Measurements from ENCODE around the gene TLR9. TPM values are rescaled to one million over a fixed set of nuclear protein-coding genes. Genes with fewer than 3 reads are reported as not detected.

Gene TLR9
- total and polyA plus RNA-seq, 12 donors, result under 0.01 to 0.61 (median 0.20) TPM; not detected in 5

- intact Hi-C loops (cut with DNase I), result no loop called here
- peaks cover 0 to 39% of the 10 kb centered on the region in 2 donors for H3K36me3 ChIP-seq (replicated peaks in 1 of 2)
- H3K27me3 ChIP-seq, result no peaks in the 10 kb centered on the region
- no peaks in the 10 kb centered on the region for H3K9me3 ChIP-seq (replicated peaks in 1 of 3)
- peaks cover 6 to 7% of the 10 kb centered on the region in 2 donors for H3K4me1 ChIP-seq (replicated peaks in 1 of 2)
- H3K4me3 ChIP-seq, result no peak overlapping the region
- DNase-seq, result peak in 5 of 7 donors; percentile 24 to 76 (median 56)
- no peak for TF ChIP-seq POLR2A (IDR thresholded peaks at IDR 0.05)
- TF ChIP-seq, protein P1, sequence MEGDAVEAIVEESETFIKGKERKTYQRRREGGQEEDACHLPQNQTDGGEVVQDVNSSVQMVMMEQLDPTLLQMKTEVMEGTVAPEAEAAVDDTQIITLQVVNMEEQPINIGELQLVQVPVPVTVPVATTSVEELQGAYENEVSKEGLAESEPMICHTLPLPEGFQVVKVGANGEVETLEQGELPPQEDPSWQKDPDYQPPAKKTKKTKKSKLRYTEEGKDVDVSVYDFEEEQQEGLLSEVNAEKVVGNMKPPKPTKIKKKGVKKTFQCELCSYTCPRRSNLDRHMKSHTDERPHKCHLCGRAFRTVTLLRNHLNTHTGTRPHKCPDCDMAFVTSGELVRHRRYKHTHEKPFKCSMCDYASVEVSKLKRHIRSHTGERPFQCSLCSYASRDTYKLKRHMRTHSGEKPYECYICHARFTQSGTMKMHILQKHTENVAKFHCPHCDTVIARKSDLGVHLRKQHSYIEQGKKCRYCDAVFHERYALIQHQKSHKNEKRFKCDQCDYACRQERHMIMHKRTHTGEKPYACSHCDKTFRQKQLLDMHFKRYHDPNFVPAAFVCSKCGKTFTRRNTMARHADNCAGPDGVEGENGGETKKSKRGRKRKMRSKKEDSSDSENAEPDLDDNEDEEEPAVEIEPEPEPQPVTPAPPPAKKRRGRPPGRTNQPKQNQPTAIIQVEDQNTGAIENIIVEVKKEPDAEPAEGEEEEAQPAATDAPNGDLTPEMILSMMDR (IDR thresholded peaks at IDR 0.05), result no peak
- peak overlapping the region in 1 of 5 donors; percentile 7 for H3K27ac ChIP-seq
- 73 to 84% (median 79%) methylated on average over 7 to 10 of the region's 10 CpGs for WGBS, 4 donors
These were observed 23.5 kb upstream of the TLR9 start for GRCh38 chr3:52248816-52249547.

DNA sequence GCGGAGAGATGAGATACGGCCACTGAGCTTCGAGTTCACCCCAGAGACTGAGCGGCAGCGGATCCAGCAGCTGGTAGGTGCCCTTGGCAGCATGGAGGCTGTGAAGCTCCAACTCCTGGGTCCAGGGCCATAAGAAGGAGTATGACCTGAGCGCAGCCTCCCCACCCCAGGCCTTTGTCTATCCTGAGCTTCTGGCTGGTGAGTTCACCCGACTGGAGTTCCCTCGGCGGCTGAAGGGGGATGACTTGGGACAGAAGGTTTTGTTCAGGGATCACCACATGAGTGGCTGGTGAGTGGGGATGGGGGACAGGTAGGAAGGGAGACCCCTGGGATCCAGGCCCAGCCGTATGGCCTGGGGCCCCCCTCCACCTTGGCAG, 22.7 kb upstream of the TLR9 start:
- Histone ChIP-seq H3K27me3 (no peaks in the 10 kb centered on the region), H3K36me3 (replicated peaks in 1 of 2) (peaks cover 0 to 31% of the 10 kb centered on the region in 2 donors), H3K4me1 (replicated peaks in 1 of 2) (peaks cover 6 to 7% of the 10 kb centered on the region in 2 donors), H3K27ac (no peak overlapping the region), H3K4me3 (no peak overlapping the region), H3K9me3 (replicated peaks in 1 of 3) (no peaks in the 10 kb centered on the region)
- intact Hi-C loops (cut with DNase I), result no loop called here
- 92 to 97% (median 93%) methylated on average over 2 to 10 of the region's 10 CpGs for WGBS, 4 donors
- DNase-seq, result peak in 3 of 7 donors; percentile 14 to 51 (median 21)
- TF ChIP-seq, protein P1 (IDR thresholded peaks at IDR 0.05), result no peak
- no peak for TF ChIP-seq POLR2A (IDR thresholded peaks at IDR 0.05)

DNA sequence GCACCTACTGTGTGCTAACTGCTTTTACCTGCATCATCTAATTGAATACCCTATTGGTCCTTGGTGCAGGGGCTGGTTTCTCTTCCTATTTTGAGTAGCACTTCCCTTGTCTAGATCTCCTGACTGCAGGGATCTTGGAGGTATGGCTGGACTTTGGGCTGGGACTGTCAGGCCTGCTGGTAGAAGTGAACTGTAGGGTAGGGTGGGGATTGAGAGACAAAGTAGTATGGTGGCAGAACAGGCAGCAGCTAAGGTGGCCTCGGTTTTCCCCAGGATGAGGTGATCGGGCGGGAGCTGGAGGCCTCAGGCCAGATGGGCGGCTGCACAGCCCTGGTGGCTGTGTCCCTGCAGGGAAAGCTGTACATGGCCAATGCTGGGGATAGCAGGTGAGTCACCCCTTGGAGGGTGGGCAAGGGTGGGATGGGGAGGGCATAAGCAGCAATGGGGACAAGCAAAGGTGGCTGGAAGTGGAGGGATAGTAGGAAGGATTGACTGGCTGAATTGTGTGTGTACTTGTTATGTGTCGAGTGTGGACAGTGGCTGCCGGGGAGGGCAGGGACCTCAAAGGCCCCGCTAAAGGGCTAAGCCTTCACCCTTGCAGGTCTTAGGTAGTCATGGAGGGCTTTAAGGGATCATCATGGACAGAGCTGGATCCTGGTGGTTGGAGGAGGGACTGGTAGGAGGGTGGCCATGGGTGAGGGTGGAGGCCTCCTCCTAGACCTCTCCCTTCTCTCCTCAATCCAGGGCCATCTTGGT, 22.1 kb upstream of the TLR9 start:
- DNase-seq, result peak in 2 of 7 donors; percentile 12 to 44
- TF ChIP-seq POLR2A (IDR thresholded peaks at IDR 0.05), result no peak
- TF ChIP-seq, protein P1 (IDR thresholded peaks at IDR 0.05), result no peak
- H3K4me1 ChIP-seq (replicated peaks in 1 of 2), result peaks cover 6 to 7% of the 10 kb centered on the region in 2 donors
- peak overlapping the region in 1 of 4 donors; percentile 42 for H3K4me3 ChIP-seq
- WGBS, 4 donors, result 91 to 95% (median 94%) methylated on average over 7 of the region's 7 CpGs
- intact Hi-C loops (cut with DNase I), result no loop called here
- H3K27ac ChIP-seq, result peak overlapping the region in 1 of 5 donors; percentile 86
- H3K36me3 ChIP-seq (replicated peaks in 1 of 2), result peaks cover 0 to 27% of the 10 kb centered on the region in 2 donors
- no peaks in the 10 kb centered on the region for H3K9me3 ChIP-seq (replicated peaks in 1 of 3)
- no peaks in the 10 kb centered on the region for H3K27me3 ChIP-seq

DNA sequence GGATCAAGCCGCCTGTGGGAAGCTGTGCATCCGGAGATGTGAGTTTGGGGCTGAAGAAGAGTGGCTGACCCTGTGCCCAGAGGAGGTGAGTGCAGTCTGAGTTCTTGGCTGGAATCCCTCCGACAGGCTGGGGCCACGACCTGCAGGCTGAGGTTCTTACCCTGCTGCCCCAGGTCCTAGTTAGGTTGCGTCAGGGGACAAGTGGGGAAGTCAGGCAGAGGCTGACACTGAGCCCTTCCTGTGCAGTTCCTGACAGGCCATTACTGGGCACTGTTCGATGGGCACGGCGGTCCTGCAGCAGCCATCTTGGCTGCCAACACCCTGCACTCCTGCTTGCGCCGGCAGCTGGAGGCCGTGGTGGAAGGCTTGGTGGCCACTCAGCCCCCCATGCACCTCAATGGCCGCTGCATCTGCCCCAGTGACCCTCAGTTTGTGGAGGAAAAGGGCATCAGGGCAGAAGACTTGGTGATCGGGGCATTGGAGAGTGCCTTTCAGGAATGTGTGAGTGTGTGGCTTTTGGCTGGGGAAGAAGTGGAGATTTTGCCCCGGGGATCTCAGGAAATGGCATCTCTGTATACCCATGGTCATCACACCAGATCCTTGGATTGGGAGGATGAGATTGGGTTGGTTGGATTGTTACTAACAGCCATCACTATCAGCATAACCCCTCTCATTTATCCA, 21.4 kb upstream of the TLR9 start:
- no peaks in the 10 kb centered on the region for H3K27me3 ChIP-seq

More for the DNA sequence above, 21.4 kb upstream of the TLR9 start:
- 78 to 81% (median 79%) methylated on average over 10 to 14 of the region's 14 CpGs for WGBS, 4 donors
- peak in 4 of 7 donors; percentile 21 to 52 (median 28) for DNase-seq
- H3K9me3 ChIP-seq (replicated peaks in 1 of 3), result no peaks in the 10 kb centered on the region
- H3K27ac ChIP-seq, result peak overlapping the region in 2 of 5 donors; percentile 81 to 86
- intact Hi-C loops (cut with DNase I), result no loop called here
- TF ChIP-seq, protein P1 (IDR thresholded peaks at IDR 0.05), result no peak
- no peak for TF ChIP-seq POLR2A (IDR thresholded peaks at IDR 0.05)
- peak overlapping the region in 1 of 4 donors; percentile 42 for H3K4me3 ChIP-seq
- H3K4me1 ChIP-seq (replicated peaks in 1 of 2), result peaks cover 6 to 7% of the 10 kb centered on the region in 2 donors
- H3K36me3 ChIP-seq (replicated peaks in 1 of 2), result peaks cover 0 to 25% of the 10 kb centered on the region in 2 donors
